Progenitor cell of endocrine pancreas (in vitro differentiated cells): ENCODE data around the gene ADAMTS9. TPM values are rescaled to one million over a fixed set of nuclear protein-coding genes. Genes with fewer than 3 reads are reported as not detected.
A peak's percentile ranks its signal among the peaks of the same experiment; 100 is the strongest.

Source experiments
- DNase-seq: peaks from one replicate; pipeline ENCODE4 v3.0.0; 2021; ENCODE audit warnings: low spot score; ENCODE audit not compliant: unreplicated experiment
- H3K27ac Mint-ChIP-seq: 2 replicates; pipeline ENCODE4 v1.8.0; 2021; ENCODE audit warnings: mild to moderate bottlenecking, moderate library complexity, mixed read lengths
- H3K27me3 Mint-ChIP-seq: 2 replicates; pipeline ENCODE4 v1.8.0; 2021; ENCODE audit warnings: mixed read lengths
- H3K36me3 Mint-ChIP-seq: 2 replicates; pipeline ENCODE4 v1.8.0; 2022; ENCODE audit warnings: mixed read lengths; ENCODE audit not compliant: insufficient read depth
- H3K4me1 Mint-ChIP-seq: 2 replicates; pipeline ENCODE4 v1.8.0; 2021; ENCODE audit warnings: low read depth, mixed read lengths
- H3K4me3 Mint-ChIP-seq: 2 replicates; pipeline ENCODE4 v1.8.0; 2021; ENCODE audit warnings: low read depth, mild to moderate bottlenecking, moderate library complexity, mixed read lengths
- H3K9me3 Mint-ChIP-seq: 2 replicates; pipeline ENCODE4 v1.8.0; 2021; ENCODE audit warnings: low read depth, mixed read lengths
- CTCF ChIP-seq: fragments of 200-600 bp; sonication (generic); IDR thresholded peaks from one replicate; pipeline ENCODE4 v1.5.0; 2021; ENCODE audit warnings: antibody characterized with exemption, mild to moderate bottlenecking; ENCODE audit not compliant: unreplicated experiment
- total RNA-seq: library from RNA; stranded (reverse); gene quantifications from 2 replicates; pipeline ENCODE4 v1.2.1, GENCODE V29; 2021

The ADAMTS9 gene
- total RNA-seq, 1 donor from 2014 or later: 54.2 TPM

- DNase-seq: no peak
- peaks cover 33% of the 10 kb centered on the region for H3K36me3 Mint-ChIP-seq
- H3K27me3 Mint-ChIP-seq: no peaks in the 10 kb centered on the region
- peaks cover 21% of the 10 kb centered on the region for H3K4me1 Mint-ChIP-seq
- H3K27ac Mint-ChIP-seq: no peak overlapping the region
- TF ChIP-seq CTCF: no peak
- no peak overlapping the region for H3K4me3 Mint-ChIP-seq
- no peaks in the 10 kb centered on the region for H3K9me3 Mint-ChIP-seq
Observed at GRCh38 chr3:64680334-64680733, 7.5 kb downstream of the ADAMTS9 start.

GRCh38 chr3:64677961-64678716, 9.7 kb downstream of the ADAMTS9 start:
- H3K27me3 Mint-ChIP-seq: no peaks in the 10 kb centered on the region
- no peaks in the 10 kb centered on the region for H3K9me3 Mint-ChIP-seq
- H3K4me1 Mint-ChIP-seq: peaks cover 25% of the 10 kb centered on the region
- TF ChIP-seq CTCF: no peak
- no peak overlapping the region for H3K4me3 Mint-ChIP-seq
- no peak for DNase-seq
- no peak overlapping the region for H3K27ac Mint-ChIP-seq
- peaks cover 33% of the 10 kb centered on the region for H3K36me3 Mint-ChIP-seq

DNA sequence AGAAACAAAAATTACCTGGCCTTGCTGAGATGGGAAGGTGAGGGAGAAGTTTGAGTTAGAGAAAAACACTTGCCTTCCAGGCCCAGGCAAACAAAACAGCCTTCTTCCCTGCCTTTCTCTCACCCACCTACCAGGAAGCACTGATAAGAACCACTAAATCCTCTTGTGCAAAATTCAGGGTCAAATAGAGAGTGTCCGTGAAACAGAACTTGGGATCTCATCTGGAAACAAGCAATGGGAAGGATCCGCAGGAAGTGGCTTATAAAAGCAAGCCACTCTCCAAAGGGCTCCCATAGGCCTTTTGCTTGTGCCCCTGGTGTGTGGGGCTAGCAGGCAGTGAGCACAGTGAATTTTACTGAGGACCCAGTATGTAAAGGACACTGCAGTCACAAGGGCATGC, 11.0 kb downstream of the ADAMTS9 start:
- Mint-ChIP-seq H3K36me3 (peaks cover 31% of the 10 kb centered on the region), H3K4me3 (peak overlapping the region; percentile 6), H3K4me1 (peaks cover 22% of the 10 kb centered on the region), H3K9me3 (no peaks in the 10 kb centered on the region), H3K27ac (peak overlapping the region; percentile 62), H3K27me3 (no peaks in the 10 kb centered on the region)
- no peak for TF ChIP-seq CTCF
- no peak for DNase-seq

DNA sequence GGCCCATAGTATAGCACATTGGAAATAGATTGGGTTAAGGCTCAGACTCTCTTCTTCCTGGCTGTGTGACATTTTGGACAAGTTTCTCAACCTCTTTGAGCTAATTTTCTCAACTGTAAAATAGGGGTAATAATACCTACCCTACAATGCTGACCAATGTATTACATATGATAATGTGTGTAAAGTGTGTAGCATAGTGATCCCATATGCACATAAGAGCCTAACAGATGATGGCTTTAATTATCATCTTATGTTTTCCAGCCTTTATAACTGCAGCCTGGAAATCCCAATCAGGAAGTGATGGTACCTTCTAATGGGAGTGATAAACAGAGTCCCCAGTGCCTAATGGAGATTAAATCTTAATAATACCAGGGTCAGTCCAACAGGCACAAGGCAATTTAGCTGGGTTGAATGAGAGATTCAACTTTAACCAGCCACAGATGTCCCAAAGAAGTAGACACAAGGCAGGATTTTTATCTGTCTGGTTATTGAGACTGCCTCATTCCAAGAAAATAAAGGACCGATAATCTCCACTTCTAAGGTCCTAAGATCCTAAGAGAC, 12.0 kb downstream of the ADAMTS9 start:
- Mint-ChIP-seq H3K36me3 (peaks cover 38% of the 10 kb centered on the region), H3K9me3 (no peaks in the 10 kb centered on the region), H3K4me1 (peaks cover 22% of the 10 kb centered on the region), H3K4me3 (no peak overlapping the region), H3K27me3 (no peaks in the 10 kb centered on the region), H3K27ac (no peak overlapping the region)
- DNase-seq: no peak
- no peak for TF ChIP-seq CTCF

- H3K4me1 Mint-ChIP-seq: peaks cover 22% of the 10 kb centered on the region
- no peaks in the 10 kb centered on the region for H3K9me3 Mint-ChIP-seq
- H3K27me3 Mint-ChIP-seq: no peaks in the 10 kb centered on the region
- peak overlapping the region; percentile 12 for H3K4me3 Mint-ChIP-seq
- TF ChIP-seq CTCF: no peak
- H3K27ac Mint-ChIP-seq: peak overlapping the region; percentile 93
- H3K36me3 Mint-ChIP-seq: peaks cover 34% of the 10 kb centered on the region
- DNase-seq: no peak
Observed at GRCh38 chr3:64674591-64675076, 13.2 kb downstream of the ADAMTS9 start.
